Measurements from ENCODE around the gene OR4C16.

OR4C16 gene

GRCh38 chr11:55571828-55572227, at the start of gene OR4C16:
Gene OR4C16, plus strand, starts transcription at chr11:55572128. Its CDS starts 0 bp downstream, at chr11:55572128.
- no peak for DNase-seq

- no peak for DNase-seq
Measured at GRCh38 chr11:55554169-55554568, 17.8 kb upstream of the OR4C16 start, which contains the start of gene OR4C15. Gene OR4C15, plus strand, starts transcription at chr11:55554469. Its CDS starts 0 bp downstream, at chr11:55554469.

GRCh38 chr11:55572548-55572947, 620 bp downstream of the OR4C16 start:
- DNase-seq = no peak

GRCh38 chr11:55607545-55607944, 35.6 kb downstream of the OR4C16 start, which contains the start of gene OR4C11:
Gene OR4C11, minus strand, starts transcription at chr11:55607645. Its CDS starts 3,272 bp downstream, at chr11:55604373.
- no peak for DNase-seq

Data from stimulated activated CD4-positive, alpha-beta T cell treated with anti-CD3 and anti-CD28 coated beads, Interleukin-2, amount 100 ng/mL, for 48 hours (primary cell).